Measurements from ENCODE around the gene LRRC26.
"Not testable (repeated sequence)": the region's sequence is repeated elsewhere in the genome, so short reads cannot be mapped to it uniquely, and the experiment has no call there.

LRRC26 gene

GRCh38 chr9:137126786-137127185, 43.1 kb downstream of the LRRC26 start:
- no peak for DNase-seq (ENCODE audit: insufficient read length, low spot score)
- FAIRE-seq, result no peak
- no peak for TF ChIP-seq CTCF (IDR thresholded peaks at IDR 0.05; ENCODE audit: insufficient read depth, missing control alignments)

GRCh38 chr9:137123952-137124462, 45.8 kb downstream of the LRRC26 start:
- not testable (repeated sequence) for DNase-seq (ENCODE audit: insufficient read length, low spot score); FAIRE-seq

GRCh38 chr9:137123468-137123837, 46.4 kb downstream of the LRRC26 start:
- FAIRE-seq, result no peak
- DNase-seq (ENCODE audit: insufficient read length, low spot score), result no peak
- TF ChIP-seq CTCF (IDR thresholded peaks at IDR 0.05; ENCODE audit: insufficient read depth, missing control alignments), result no peak

- FAIRE-seq; DNase-seq (ENCODE audit: insufficient read length, low spot score): not testable (repeated sequence)
Measured at GRCh38 chr9:137122796-137123467, 46.9 kb downstream of the LRRC26 start.

GRCh38 chr9:137121927-137122795, 47.7 kb downstream of the LRRC26 start:
- not testable (repeated sequence) for DNase-seq (ENCODE audit: insufficient read length, low spot score); FAIRE-seq
